Sigmoid colon (tissue), 7 donors: ENCODE measurements around the gene RFX4. TPM values are rescaled to one million over a fixed set of nuclear protein-coding genes. Genes with fewer than 3 reads are reported as not detected.

Source experiments
- DNase-seq: peaks from one replicate; pipeline ENCODE4 v3.0.0-alpha.2; 2019
- H3K27ac ChIP-seq, 4 donors: fragments of 200-600 bp; sonication (generic); one replicate each; pipeline ENCODE4 v1.5.1; 2016 to 2019; ENCODE audit warnings: mild to moderate bottlenecking in 1 of 4
- H3K27me3 ChIP-seq, 3 donors: fragments of 200-600 bp; sonication (generic); one replicate each; pipeline ENCODE4 v1.5.1; 2019; ENCODE audit warnings: mild to moderate bottlenecking in 1 of 3
- H3K36me3 ChIP-seq, 4 donors: fragments of 200-600 bp; sonication (generic); one replicate each; pipeline ENCODE4 v1.5.1; 2016 to 2019
- H3K4me1 ChIP-seq, 4 donors: fragments of 200-600 bp; sonication (generic); one replicate each; pipeline ENCODE4 v1.5.1; 2017 to 2019
- H3K4me3 ChIP-seq, 4 donors: fragments of 200-600 bp; sonication (generic); one replicate each; pipeline ENCODE4 v1.5.1; 2017 to 2019; ENCODE audit warnings: mild to moderate bottlenecking in 2 of 4, moderate library complexity in 1 of 4
- H3K9me3 ChIP-seq, 4 donors: fragments of 200-600 bp in 3 of 4; sonication (generic) in 3 of 4; one replicate each; pipeline versions ENCODE4 v1.5.1 to v1.6.1; 2013 to 2019
- CTCF ChIP-seq, 4 experiments: fragments of 450-650 bp in 3 of 4; fragments of 200-600 bp in 1 of 4; IDR thresholded peaks; one replicate each; pipeline ENCODE4 v1.5.1; 2016 to 2019; ENCODE audit warnings: antibody characterized with exemption in 4 of 4, mild to moderate bottlenecking in 3 of 4, moderate library complexity in 2 of 4
- EP300 ChIP-seq, 4 donors: sonication (generic); formaldehyde crosslinking; IDR thresholded peaks; one replicate each; pipeline ENCODE4 v1.6.1; 2017; ENCODE audit warnings: antibody characterized with exemption in 4 of 4
- POLR2A ChIP-seq, 2 donors: fragments of 450-650 bp; IDR thresholded peaks; one replicate each; pipeline ENCODE4 v1.6.1; 2016; ENCODE audit warnings: antibody characterized with exemption in 2 of 2, mild to moderate bottlenecking in 2 of 2, moderate library complexity in 2 of 2
- POLR2AphosphoS5 ChIP-seq, 4 donors: sonication (generic); formaldehyde crosslinking; IDR thresholded peaks; one replicate each; pipeline ENCODE4 v1.6.1; 2017; ENCODE audit warnings: antibody characterized with exemption in 4 of 4
- WGBS, 2 donors: extraction: QIAGEN DNeasy Blood & Tissue Kit; methylation state at CpG; one replicate each; pipeline ENCODE4 v1.1.7; 2013; 5-methylcytosine and 5-hydroxymethylcytosine counted together
- intact Hi-C: fragments of 100-400 bp; cut with DNase I; formaldehyde crosslinking; loops from one replicate; pipeline ENCODE4 v1.15.1; 2023
- polyA plus RNA-seq, 3 donors: library from polyadenylated mRNA; stranded (reverse); fragments of 200-250 nt; gene quantifications; one replicate each; pipeline ENCODE4 v1.2.3, GENCODE V29; 2013
- total RNA-seq, 4 donors: library from RNA; depleted of rRNA; stranded (reverse); fragments of >200 nt; gene quantifications; one replicate each; pipeline ENCODE4 v1.1.0, GENCODE V29; 2016
- donor health status: healthy with polysubstance abuse.
- donor health status: Bipolar disorder and iron deficiency.
- donor health status: healthy.

The RFX4 gene
- total and polyA plus RNA-seq, 7 donors: 0.01 TPM; not detected in 6

DNA sequence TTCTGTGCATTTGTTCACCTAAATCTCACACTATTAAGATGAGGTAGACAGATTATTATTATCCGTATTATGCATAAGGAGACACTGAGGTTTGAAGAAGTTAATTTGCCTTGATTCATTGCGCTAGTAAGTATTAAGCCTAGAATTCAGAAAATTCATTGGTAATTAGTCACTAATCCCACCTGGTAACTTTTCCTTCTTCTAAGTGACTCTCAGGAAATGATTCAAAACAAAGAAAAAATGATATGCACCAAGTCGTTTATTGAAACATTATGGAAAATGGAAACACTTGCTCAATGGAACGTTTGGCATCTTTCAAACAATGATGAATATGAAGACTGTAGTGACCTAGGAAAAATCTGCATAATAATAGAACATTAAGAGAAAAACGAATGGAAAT is 15.2 kb downstream of the RFX4 start:
- DNase-seq: no peak
- Histone ChIP-seq H3K27me3 (peaks cover 0 to 21% (median 4%) of the 10 kb centered on the region in 3 donors), H3K9me3 (no peaks in the 10 kb centered on the region), H3K4me3 (no peak overlapping the region), H3K27ac (no peak overlapping the region), H3K36me3 (no peaks in the 10 kb centered on the region), H3K4me1 (no peaks in the 10 kb centered on the region)
- TF ChIP-seq CTCF (IDR thresholded peaks at IDR 0.05): no peak
- TF ChIP-seq EP300 (IDR thresholded peaks at IDR 0.05): no peak
- no peak for TF ChIP-seq POLR2A (IDR thresholded peaks at IDR 0.05)
- no peak for TF ChIP-seq POLR2AphosphoS5 (IDR thresholded peaks at IDR 0.05)
- WGBS, 2 donors: 66% methylated on average over 5 of the region's 5 CpGs
- intact Hi-C loops: no loop called here

DNA sequence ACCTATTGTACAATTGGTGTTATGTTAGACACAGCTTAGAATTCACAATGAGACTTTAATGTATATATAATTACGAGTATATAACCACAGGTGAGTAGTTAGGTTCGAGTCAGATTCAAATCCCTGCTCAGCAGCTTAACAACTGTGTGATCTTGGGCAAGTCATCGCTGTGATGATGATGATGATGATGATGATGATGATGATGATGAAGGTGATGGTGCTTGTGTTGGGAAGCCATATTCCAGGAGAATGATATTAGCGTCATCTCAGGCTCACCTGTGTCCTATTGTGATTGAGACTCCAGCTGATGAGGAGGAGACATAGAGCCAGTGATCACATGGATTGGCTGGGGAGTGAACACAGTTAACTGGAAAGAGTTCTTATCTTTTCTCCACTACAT is 16.5 kb downstream of the RFX4 start:
- DNase-seq: no peak
- TF ChIP-seq EP300 (IDR thresholded peaks at IDR 0.05) (no peak), POLR2AphosphoS5 (IDR thresholded peaks at IDR 0.05) (no peak), CTCF (IDR thresholded peaks at IDR 0.05) (no peak), POLR2A (IDR thresholded peaks at IDR 0.05) (no peak)
- H3K27me3 ChIP-seq: peaks cover 0 to 16% (median 3%) of the 10 kb centered on the region in 3 donors
- WGBS, 2 donors: 80 to 92% methylated on average over 4 of the region's 4 CpGs
- H3K4me1 ChIP-seq: no peaks in the 10 kb centered on the region
- intact Hi-C loops: no loop called here
- H3K4me3 ChIP-seq: no peak overlapping the region
- no peaks in the 10 kb centered on the region for H3K36me3 ChIP-seq
- H3K9me3 ChIP-seq: no peaks in the 10 kb centered on the region
- H3K27ac ChIP-seq: no peak overlapping the region

GRCh38 chr12:106600503-106600902 is 17.7 kb downstream of the RFX4 start:
- Histone ChIP-seq H3K9me3 (no peaks in the 10 kb centered on the region), H3K27me3 (peaks cover 0 to 4% (median 0%) of the 10 kb centered on the region in 3 donors), H3K4me3 (no peak overlapping the region), H3K4me1 (no peaks in the 10 kb centered on the region), H3K36me3 (no peaks in the 10 kb centered on the region), H3K27ac (no peak overlapping the region)
- intact Hi-C loops: no loop called here
- no peak for DNase-seq
- 77 to 86% methylated on average over 5 of the region's 5 CpGs for WGBS, 2 donors
- no peak for TF ChIP-seq CTCF (IDR thresholded peaks at IDR 0.05)
- no peak for TF ChIP-seq POLR2A (IDR thresholded peaks at IDR 0.05)
- no peak for TF ChIP-seq POLR2AphosphoS5 (IDR thresholded peaks at IDR 0.05)
- TF ChIP-seq EP300 (IDR thresholded peaks at IDR 0.05): no peak

DNA sequence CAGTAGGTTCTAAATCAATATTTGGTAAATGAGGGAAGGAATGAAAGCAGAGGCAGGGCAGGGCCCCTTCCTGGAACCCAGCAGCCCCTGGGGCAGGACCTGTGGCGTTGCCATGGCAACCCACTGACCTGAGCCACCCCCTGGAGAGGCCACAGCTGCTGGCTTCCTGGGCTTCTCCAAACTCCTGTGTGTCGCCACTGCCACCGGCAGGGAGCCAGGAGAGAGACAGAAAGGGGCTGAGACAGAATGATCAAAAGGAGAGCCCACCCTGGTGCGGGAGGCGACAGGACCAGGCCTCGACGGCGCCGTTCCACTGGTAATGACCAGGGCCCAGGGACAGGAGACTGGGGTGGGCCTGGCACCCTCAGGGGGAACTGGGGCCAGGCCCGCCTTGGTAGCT is 18.2 kb downstream of the RFX4 start:
- no peaks in the 10 kb centered on the region for H3K27me3 ChIP-seq
- no peaks in the 10 kb centered on the region for H3K4me1 ChIP-seq
- no peaks in the 10 kb centered on the region for H3K36me3 ChIP-seq
- intact Hi-C loops: no loop called here
- TF ChIP-seq CTCF (IDR thresholded peaks at IDR 0.05) (no peak), POLR2A (IDR thresholded peaks at IDR 0.05) (no peak), EP300 (IDR thresholded peaks at IDR 0.05) (no peak), POLR2AphosphoS5 (IDR thresholded peaks at IDR 0.05) (no peak)
- no peak overlapping the region for H3K4me3 ChIP-seq
- H3K9me3 ChIP-seq: no peaks in the 10 kb centered on the region
- no peak for DNase-seq
- 86 to 91% methylated on average over 10 of the region's 10 CpGs for WGBS, 2 donors
- no peak overlapping the region for H3K27ac ChIP-seq

DNA sequence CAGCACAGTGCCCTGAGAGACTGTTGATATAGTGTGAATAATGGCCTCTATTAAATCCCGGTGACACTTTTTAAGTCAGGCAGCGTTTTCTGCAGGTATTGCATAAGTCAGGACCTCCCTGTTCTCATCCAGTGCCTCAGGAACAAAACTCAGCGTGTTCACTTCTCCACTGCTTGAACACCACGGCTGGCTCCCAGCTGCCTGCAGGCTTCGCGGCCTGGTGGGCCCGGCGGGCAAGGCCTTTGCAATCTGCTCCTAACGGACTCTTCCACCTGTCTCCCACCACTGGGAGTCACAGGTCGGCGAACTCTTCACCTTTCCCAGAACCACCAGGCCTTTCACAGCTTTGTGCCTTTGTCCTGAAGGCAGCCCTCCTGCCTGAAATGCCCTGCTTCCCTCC is 18.7 kb downstream of the RFX4 start:
- WGBS, 2 donors: 89 to 92% methylated on average over 11 of the region's 11 CpGs

More for the DNA sequence above, 18.7 kb downstream of the RFX4 start:
- DNase-seq: no peak
- H3K9me3 ChIP-seq: no peaks in the 10 kb centered on the region
- intact Hi-C loops: no loop called here
- H3K36me3 ChIP-seq: no peaks in the 10 kb centered on the region
- no peak overlapping the region for H3K4me3 ChIP-seq
- H3K4me1 ChIP-seq: no peaks in the 10 kb centered on the region
- no peaks in the 10 kb centered on the region for H3K27me3 ChIP-seq
- TF ChIP-seq POLR2A (IDR thresholded peaks at IDR 0.05): no peak
- no peak for TF ChIP-seq EP300 (IDR thresholded peaks at IDR 0.05)
- TF ChIP-seq POLR2AphosphoS5 (IDR thresholded peaks at IDR 0.05): no peak
- TF ChIP-seq CTCF (IDR thresholded peaks at IDR 0.05): no peak
- no peak overlapping the region for H3K27ac ChIP-seq
